ENCODE results near the gene REG4. TPM values are rescaled to one million over a fixed set of nuclear protein-coding genes. Genes with fewer than 3 reads are reported as not detected.

Gene REG4
- total and polyA plus RNA-seq, 9 donors = 0.36 to 2.4 TPM; not detected in 7

GRCh38 chr1:119818181-119818580 is 6.9 kb upstream of the REG4 start:
- 81 to 86% (median 85%) methylated on average over 2 of the region's 2 CpGs for WGBS, 3 donors
- DNase-seq = no peak
- H3K36me3 ChIP-seq = no peaks in the 10 kb centered on the region
- H3K4me3 ChIP-seq = no peak overlapping the region
- H3K4me1 ChIP-seq (ENCODE audit: insufficient read depth) = no peaks in the 10 kb centered on the region
- no peaks in the 10 kb centered on the region for H3K9me3 ChIP-seq
- intact Hi-C loops (cut with DNase I) = no loop called here
- no peaks in the 10 kb centered on the region for H3K27me3 ChIP-seq
- H3K27ac ChIP-seq = no peak overlapping the region
- TF ChIP-seq, protein P1, sequence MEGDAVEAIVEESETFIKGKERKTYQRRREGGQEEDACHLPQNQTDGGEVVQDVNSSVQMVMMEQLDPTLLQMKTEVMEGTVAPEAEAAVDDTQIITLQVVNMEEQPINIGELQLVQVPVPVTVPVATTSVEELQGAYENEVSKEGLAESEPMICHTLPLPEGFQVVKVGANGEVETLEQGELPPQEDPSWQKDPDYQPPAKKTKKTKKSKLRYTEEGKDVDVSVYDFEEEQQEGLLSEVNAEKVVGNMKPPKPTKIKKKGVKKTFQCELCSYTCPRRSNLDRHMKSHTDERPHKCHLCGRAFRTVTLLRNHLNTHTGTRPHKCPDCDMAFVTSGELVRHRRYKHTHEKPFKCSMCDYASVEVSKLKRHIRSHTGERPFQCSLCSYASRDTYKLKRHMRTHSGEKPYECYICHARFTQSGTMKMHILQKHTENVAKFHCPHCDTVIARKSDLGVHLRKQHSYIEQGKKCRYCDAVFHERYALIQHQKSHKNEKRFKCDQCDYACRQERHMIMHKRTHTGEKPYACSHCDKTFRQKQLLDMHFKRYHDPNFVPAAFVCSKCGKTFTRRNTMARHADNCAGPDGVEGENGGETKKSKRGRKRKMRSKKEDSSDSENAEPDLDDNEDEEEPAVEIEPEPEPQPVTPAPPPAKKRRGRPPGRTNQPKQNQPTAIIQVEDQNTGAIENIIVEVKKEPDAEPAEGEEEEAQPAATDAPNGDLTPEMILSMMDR (IDR thresholded peaks at IDR 0.05) = no peak
- TF ChIP-seq EP300 (IDR thresholded peaks at IDR 0.05) (no peak), POLR2A (IDR thresholded peaks at IDR 0.05) (no peak)

DNA sequence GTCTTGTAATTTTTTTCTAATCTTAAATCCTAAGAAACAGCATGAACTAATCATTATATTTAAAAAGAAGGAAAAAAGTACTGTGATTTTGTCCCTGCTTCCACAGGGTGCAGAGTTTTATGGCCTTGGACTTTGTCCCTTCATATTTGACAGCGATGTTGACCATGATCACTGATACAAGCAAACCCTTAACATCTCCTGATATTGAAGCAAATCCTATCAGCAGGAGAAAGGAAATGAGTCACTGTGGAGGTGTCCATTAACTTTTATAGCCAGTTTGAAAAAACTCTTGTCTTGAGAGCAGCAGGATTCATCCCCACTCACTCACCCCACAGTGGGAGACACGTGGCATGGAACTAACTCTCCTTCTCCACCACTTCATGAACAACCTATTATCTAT is 5.1 kb upstream of the REG4 start:
- no peaks in the 10 kb centered on the region for H3K4me1 ChIP-seq (ENCODE audit: insufficient read depth)
- DNase-seq = no peak
- intact Hi-C loops (cut with DNase I) = no loop called here
- no peaks in the 10 kb centered on the region for H3K36me3 ChIP-seq
- no peaks in the 10 kb centered on the region for H3K9me3 ChIP-seq
- H3K27ac ChIP-seq = no peak overlapping the region
- no peak overlapping the region for H3K4me3 ChIP-seq
- H3K27me3 ChIP-seq = no peaks in the 10 kb centered on the region
- TF ChIP-seq POLR2A (IDR thresholded peaks at IDR 0.05) (no peak), EP300 (IDR thresholded peaks at IDR 0.05) (no peak)
- TF ChIP-seq, protein P1 (IDR thresholded peaks at IDR 0.05) = no peak
- WGBS, 3 donors = 55 to 75% (median 57%) methylated on average over 2 of the region's 2 CpGs

DNA sequence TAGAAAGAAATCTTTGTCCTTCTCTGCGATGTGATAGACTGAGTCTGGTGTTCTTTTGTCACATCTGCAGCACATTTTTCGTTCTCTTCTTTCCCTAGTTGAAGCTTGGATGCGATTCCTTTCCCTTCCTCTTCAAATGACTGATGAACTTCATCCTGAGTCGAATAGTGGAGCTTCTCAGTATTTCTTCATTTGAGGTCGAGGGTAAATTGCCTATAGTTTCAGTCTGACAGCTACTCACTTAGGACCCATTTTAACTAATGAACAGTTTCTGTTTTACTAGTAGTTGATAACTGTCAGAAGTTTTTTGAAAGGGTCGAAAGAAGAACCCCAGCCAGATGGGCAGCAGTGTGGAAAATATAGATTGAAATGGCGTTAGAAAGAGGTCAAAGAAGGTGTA is 4.7 kb upstream of the REG4 start:
- Histone ChIP-seq H3K9me3 (no peaks in the 10 kb centered on the region), H3K27ac (no peak overlapping the region), H3K36me3 (no peaks in the 10 kb centered on the region), H3K4me3 (no peak overlapping the region), H3K4me1 (ENCODE audit: insufficient read depth) (no peaks in the 10 kb centered on the region), H3K27me3 (no peaks in the 10 kb centered on the region)
- DNase-seq = no peak
- TF ChIP-seq EP300 (IDR thresholded peaks at IDR 0.05) (no peak), POLR2A (IDR thresholded peaks at IDR 0.05) (no peak)
- TF ChIP-seq, protein P1 (IDR thresholded peaks at IDR 0.05) = no peak
- 85 to 88% (median 85%) methylated on average over 7 of the region's 7 CpGs for WGBS, 3 donors
- intact Hi-C loops (cut with DNase I) = no loop called here

DNA sequence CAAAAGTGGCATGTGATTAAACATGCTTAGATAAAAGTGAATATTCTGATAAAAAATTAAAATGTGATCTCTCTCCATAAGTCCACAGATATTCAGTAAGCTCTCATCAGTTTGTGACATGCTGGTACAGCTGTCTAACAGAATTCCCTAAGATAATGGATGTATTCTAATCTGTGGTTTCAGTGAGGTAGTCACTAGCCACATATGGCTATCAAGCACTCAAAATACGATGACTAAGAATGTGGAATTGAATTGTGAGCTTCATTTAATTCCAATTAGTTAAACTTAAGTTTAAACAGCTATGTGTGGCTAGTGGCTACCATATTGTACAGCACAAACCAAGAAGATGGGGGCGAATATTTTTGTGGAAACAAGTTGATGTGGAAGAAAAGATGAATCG is 4.1 kb upstream of the REG4 start:
- intact Hi-C loops (cut with DNase I) = no loop called here
- no peak for DNase-seq
- H3K27ac ChIP-seq = no peak overlapping the region
- H3K4me1 ChIP-seq (ENCODE audit: insufficient read depth) = no peaks in the 10 kb centered on the region
- 81 to 83% (median 82%) methylated on average over 3 of the region's 3 CpGs for WGBS, 3 donors
- no peaks in the 10 kb centered on the region for H3K36me3 ChIP-seq
- no peak for TF ChIP-seq POLR2A (IDR thresholded peaks at IDR 0.05)
- TF ChIP-seq, protein P1 (IDR thresholded peaks at IDR 0.05) = no peak
- TF ChIP-seq EP300 (IDR thresholded peaks at IDR 0.05) = no peak
- H3K4me3 ChIP-seq = no peak overlapping the region
- no peaks in the 10 kb centered on the region for H3K9me3 ChIP-seq
- no peaks in the 10 kb centered on the region for H3K27me3 ChIP-seq

- Histone ChIP-seq H3K27me3 (no peaks in the 10 kb centered on the region), H3K4me3 (no peak overlapping the region), H3K27ac (no peak overlapping the region), H3K4me1 (ENCODE audit: insufficient read depth) (no peaks in the 10 kb centered on the region), H3K9me3 (no peaks in the 10 kb centered on the region), H3K36me3 (no peaks in the 10 kb centered on the region)
- TF ChIP-seq POLR2A (IDR thresholded peaks at IDR 0.05) (no peak), EP300 (IDR thresholded peaks at IDR 0.05) (no peak)
- TF ChIP-seq, protein P1 (IDR thresholded peaks at IDR 0.05) = no peak
- DNase-seq = no peak
- WGBS, 3 donors = 61 to 65% (median 64%) methylated on average over 1 of the region's 1 CpG
- intact Hi-C loops (cut with DNase I) = no loop called here
These were observed 3.0 kb upstream of the REG4 start for GRCh38 chr1:119814288-119814687.
